NOMO-1 (cell line): ENCODE data around the gene MAD2L2.

Source experiments
- DNase-seq, 2 experiments: peaks; one replicate each; lab custom pipeline; 2025; ENCODE audit not compliant: unreplicated experiment in 2 of 2; lab: John Stamatoyannopoulos, UW

MAD2L2 gene

DNA sequence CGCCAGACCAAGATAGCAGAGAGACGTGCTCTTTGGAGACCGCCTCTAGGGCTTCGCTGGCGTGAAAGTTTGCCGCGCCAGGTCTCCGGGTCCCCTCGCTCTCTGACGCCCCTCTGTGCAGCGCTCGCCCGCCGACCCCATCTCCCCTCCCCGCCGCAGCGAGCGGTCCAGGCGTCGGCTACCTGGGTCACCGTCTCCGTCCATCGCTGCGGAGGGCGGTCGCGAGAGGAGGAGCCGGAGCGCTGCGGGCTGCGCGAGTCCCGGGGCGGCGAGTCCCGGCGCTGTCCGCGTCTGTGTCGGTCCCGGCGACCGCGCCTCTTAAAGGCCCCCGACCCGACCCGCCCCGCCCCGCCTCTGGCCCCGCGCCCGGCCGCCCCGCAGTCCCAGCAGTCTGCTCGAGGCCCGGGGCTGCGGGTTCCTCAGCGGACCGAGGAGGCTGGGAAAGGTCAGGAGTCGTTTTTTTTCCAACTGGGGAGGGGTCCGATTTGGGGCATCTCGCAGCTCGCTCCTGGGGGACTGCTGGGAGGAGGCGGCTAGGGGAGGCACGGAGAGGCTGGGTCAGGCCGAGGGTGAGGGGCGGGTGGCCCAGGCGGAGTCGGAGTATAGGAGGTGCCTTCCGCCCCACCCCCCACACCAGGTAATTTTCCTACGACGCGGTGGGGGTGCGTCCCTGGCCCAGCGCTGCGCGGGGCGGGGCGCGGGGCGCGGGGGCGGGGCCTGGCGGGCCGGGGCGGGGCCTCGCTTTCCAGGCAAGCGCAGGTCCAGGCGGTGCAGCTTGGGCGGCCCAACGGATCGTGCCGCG, 26.6 kb downstream of the MAD2L2 start, which contains the start of the genes FBXO2 and FBXO44:
FBXO2 (minus strand) TSS at position 293 of the 802 bp plus-strand sequence; CDS start at position 204, 89 bp downstream.
FBXO44 (plus strand) TSS at position 741 of the 802 bp plus-strand sequence. CDS start 959 bp downstream, outside the sequence.
- DNase-seq, result no peak

DNA sequence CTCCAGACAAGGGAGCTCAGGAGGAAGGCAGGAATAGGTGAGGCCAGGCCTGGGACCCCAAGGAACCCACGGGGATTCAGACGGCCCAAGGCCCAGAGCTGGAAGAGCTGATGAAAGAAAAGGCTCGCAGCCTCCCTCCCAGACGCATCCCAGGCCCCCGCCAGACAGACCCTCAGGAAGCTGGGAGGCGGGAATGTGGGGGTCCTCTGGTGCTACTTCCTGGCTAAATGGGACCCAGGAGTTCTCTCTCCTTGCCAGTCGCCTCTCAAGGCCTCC, 27.1 kb downstream of the MAD2L2 start:
- no peak for DNase-seq

DNA sequence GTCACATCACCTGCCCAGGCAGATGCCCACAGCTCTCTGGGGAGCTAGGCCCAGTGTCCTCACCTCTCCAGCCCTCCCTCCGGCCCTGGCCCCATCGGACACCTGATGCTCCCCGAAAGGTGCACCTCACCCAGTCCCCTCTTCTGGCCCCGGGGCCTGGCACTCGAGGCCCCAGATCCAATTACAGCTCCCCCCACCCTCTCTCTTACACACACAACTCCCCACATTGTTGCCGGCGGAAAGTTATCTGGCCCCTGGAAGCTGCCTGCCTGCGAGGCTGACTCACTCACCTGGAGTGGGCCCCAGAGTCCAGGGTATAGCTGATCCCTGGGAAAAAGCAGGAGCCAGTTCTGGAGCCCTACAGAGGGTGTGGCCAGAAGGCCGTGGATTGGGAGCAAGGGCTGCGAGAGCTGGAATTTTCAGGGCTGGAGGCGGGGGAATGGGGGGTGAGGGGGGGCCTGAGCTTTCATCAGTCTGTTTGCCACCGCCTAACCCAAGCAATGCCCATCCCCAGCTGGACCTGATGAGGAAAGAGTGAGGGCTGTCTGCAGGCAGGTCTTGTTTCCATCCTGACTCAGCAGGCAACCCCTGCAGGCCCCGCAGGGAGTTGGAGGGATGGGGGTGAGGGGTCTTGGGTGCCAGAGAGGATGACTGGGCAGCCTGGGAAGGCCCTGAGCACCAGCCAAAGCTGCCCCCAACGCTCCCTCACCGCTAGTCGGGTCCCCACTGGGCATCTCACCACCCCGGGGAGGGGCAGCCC, 27.7 kb downstream of the MAD2L2 start:
- DNase-seq, result no peak

DNA sequence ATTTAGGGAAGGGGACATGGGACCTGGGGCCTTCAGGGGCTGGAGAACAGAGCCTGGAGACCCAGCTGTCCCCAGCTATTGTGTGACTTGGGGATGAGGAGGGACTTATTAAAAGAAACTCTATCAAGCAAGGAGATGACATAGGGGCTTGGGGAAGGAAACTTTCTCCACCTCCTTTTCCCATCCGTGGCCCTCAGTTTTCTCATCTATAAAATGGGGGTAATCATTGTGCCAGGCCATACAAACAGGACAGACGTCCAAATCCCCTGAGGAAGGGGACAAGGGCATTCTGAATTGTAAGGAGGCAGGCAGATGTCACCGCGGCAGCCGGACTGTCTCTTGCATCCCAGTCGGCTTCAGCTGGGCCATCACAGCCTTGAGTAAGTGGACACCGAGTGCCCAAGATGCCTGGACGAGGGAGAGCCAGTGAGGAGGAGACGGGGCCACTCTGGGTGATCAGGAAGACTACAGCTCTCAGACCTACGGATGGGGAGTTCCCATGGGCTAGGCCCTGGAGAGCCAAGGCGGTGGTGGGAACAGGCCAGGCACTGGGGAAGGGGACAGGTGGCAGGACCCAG, 28.7 kb downstream of the MAD2L2 start:
- no peak for DNase-seq

DNA sequence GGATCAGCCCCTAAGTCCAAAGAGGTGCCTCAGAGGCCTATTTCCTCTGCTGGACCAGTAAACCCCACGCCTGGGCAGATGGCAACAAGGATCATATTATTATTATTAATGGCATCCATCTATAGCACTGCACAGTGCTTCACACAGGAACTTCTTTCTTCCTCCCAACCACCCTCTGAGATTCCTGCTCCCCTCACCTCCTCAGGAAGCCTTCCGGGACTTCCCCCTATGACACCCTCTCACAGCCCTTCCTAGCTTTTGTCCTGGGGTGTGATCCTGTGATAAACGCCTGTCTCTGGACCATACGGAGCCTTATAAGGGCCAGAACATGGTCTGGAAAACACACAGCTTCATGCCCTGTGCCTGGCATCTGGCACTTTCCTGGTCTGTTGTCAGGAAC, 29.9 kb downstream of the MAD2L2 start:
- DNase-seq, result no peak

DNA sequence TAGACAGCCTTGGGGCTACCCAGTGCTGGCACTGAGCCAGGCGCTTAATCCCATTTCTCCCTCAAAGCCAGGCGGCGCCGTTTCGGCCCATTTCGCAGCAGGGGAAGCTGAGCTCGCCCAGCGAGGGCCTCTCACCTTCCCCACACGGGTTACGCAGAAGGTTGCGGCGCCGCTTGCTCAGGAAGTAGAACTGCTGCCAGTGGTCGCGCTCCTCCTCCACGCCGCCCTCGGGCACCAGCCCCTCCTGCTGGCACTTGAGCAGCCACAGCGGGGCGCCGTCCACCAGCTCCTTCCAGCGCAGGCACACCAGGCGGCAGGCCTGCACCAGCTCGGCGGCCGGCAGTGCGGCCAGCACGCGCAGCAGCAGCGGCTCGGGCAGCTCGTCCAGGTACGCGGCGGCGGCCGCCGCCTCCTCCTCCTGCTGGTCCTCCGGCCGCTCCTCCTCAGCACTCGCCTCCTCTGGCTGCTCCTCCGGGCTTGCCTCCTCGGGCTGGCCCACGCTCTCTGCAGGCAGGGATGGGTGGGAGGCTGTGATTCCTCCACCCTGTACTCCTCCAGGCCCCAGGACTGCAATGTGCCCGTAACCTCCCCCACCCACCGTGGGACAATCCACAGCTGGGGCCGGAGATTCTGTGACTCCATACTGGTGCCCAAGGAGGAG, 30.5 kb downstream of the MAD2L2 start:
- DNase-seq, result peak; percentile 81 to 87

DNA sequence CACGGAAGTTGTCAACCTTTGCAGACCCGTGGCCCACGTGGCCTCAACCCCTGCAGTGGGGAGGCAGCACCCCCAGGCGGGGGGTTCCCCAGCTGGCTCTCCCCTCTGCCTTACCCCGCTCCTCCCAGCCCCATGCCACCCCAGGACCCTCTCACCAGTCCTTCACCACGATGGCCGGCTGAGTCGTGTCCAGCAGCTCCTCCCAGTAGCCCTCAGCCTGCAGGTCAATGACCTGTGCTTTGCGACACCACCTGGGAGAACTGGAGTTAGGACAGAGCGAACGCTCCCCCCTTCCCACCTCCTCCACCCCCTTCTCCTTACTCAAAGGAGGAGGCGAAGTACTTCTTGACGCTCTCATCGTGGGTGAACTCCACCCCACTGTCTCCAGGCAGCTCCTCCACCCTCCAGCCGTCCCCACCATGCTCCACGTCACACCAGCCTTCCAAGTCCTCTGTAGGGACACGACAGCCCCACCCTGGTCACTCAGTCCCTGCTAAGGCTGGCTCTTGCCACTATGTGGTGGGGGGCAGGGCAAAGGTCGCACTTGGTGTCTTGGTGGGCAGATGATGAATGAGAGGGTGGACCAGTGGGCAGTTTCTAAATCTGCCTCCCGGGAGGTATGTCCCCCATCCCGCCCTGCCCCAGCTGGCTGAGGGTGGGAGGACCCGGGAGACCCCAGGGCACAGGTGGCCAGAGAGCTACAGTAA, 31.2 kb downstream of the MAD2L2 start:
- DNase-seq, result no peak

DNA sequence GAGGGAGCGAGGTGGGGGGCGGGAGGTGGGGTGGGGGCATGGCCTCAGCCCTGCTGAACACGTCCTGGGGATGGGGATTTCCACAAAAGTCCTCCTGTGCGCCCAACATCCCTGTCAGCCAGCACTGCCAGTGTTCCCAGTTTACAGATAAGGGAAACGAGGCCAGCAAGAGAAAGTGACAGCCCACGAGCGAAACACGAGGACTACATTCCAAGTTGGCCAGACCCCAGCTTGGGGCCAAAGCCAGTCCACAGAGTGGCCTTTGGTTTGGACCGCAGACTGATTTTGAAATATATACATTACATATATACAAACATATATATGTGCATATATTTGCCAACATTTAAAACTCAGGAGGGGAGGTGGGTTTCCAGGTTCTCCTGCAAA, 31.7 kb downstream of the MAD2L2 start:
- DNase-seq, result no peak

DNA sequence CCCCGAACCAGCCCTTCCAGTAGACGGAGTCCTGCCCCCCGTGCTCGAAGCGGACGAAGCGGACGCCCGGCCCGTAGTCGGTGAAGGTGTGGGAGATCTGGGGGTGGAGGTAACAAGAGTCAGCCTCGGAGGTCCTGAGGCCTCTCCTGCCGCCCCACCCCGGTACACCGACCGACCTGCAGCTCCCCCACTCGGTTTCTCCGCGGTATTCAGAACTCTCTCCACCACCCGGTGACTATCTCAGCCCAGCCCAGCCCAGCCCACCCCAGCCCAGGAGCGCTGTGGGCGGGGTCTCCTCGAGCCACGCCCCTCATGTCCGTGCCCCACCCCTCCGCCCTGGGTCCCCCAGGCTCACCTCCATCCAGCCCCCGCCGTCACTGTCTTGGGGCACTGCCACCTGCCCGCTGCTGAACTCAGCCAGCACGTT, 32.2 kb downstream of the MAD2L2 start:
- no peak for DNase-seq

DNA sequence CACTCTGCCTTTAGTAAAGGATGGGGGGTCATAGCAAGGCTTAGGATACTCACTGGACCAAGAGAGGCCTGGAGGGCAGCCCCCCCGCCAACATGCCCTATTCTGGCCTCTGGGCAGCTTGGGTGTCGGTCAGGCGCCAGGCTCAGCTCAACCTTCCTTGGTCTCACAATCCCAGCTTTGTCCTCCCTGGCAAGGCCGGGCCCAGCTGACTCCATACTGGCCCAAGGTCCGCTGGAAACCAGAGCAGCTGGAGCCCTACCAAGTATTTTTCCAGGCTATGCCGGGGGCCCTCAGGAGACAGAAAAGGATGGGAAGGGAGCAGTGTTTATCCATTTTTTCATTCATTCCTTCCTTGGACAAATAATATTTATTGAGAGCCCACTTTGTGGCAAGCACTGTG, 32.9 kb downstream of the MAD2L2 start:
- DNase-seq, result no peak

DNA sequence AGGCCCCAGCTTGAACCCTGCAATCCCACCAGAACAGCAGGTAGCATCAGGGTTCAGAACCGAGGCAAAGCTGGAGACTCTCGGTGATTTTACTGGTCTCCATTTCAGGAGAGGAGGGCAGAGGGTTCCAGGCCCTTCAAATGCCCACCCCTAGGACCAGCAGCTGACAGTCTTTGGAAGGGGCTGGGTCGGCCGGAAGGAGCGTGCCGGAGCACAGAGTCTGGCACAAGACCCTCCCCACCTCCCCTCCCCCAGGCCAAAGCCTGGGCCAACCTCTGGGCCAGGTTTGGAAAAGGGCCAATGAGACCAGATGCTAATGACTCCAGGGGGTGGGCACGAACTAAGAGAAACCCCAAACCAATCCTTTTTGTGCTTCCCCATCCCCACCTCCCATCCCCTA, 33.6 kb downstream of the MAD2L2 start:
- no peak for DNase-seq

DNA sequence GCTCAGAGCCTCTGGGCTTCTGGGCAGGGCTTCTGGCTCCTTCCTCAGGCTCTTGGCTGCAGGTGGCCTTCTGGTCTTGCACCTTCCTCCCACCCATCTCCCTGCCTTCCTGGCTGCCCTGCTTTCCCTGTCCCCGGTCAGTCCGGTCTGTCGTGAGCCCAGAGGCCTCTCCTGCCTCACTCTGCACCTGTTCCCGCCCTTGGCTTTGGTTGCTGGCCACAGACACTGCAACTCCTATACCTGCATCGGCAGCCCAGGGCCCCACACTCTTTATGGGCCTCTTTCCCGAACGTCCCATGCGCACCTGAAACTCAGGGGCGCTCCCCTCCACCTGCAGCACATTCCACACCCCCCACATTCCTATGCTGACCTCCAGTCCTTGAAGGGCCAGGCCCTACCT, 34.6 kb downstream of the MAD2L2 start:
- no peak for DNase-seq

DNA sequence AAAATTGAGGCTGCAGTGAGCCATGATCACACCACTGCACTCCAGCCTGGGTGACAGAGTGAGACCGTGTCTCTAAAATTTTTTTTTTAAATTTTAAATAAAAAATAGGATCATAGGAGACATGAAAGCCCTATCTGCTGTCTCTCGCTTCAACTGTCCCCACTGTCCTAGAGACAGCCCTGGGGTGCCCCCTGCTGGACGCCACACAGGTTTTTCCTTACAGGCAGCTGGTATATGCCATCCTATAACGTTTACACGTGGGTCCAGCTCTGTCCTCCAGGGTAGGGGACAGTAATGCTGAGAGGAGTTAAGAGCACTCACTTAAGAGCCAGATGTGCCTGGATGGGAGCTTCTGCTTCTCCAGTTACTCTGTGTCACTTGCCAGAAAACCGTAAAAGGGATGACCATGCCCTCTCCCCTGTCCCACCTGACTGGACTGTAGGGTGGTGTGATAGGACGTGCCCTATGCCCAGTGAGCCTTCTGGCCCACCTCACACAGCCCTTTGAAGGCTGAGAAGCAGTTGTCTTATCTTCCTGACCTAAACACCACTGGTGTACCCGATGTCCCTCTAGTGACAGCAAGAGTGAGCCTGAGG, 35.2 kb downstream of the MAD2L2 start:
- peak; percentile 38 to 71 for DNase-seq

DNA sequence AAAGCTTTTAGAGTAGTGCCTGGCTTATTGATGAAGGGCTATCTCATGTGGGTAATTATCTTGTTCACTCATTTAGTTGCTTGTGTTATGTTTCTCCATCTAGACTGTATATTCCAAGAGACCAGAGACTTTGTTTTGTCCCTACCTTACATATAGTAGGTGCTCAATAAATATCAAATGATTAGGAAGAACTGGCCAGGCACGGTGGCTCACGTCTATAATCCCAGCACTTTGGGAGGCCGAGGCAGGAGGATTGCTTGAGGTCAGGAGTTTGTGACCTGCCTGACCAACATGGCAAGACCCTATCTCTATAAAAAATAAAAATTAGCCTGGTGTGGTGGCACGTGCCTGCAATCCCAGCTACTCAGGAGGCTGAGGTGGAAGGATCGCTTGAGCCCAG, 35.7 kb downstream of the MAD2L2 start:
- DNase-seq, result no peak

DNA sequence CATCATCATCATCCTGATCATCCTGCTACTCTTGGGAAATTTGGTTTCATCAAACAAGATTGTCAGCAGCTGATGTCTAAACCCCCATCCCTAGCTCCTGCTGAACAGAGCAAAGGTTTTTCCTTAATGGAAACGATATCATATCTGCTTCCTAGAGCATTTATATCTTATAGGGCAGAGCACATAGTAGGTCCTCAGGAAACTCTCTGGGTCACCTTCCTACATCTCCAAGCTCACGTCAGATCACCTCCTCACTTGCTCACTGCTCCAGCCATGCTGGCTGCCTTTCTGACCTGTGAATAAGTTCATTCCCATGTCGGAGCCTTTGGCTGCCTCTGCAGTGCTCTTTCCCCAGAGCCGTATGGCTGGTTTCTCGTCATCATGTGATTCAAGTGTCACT, 37.2 kb downstream of the MAD2L2 start:
- DNase-seq, result no peak

DNA sequence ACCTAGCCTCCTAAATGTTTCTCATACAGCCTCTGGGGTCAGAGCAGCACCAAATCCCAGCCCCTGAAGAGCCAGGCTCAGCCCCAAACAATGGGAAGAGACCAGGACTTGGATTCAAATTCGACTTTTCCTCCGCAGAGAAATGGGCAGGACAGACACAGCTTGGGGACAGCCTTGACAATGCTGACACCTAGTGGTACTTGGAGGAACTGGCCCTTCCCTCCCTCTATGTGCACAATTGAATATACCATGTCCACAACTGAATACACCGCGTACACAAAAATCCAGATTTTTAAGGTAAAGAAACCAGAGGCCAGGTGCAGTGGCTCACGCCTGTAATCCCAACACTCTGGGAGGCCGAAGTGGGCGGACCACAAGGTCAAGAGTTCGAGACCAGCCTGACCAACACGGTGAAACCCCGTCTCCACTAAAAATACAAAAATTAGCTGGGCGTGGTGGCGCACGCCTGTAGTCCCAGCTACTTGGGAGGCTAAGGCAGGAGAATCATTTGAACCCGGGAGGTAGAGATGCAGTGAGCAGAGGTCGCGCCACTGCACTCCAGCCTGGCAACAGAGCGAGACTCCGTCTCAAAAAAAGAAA, 38.4 kb downstream of the MAD2L2 start:
- DNase-seq, result peak; percentile 29 to 47

DNA sequence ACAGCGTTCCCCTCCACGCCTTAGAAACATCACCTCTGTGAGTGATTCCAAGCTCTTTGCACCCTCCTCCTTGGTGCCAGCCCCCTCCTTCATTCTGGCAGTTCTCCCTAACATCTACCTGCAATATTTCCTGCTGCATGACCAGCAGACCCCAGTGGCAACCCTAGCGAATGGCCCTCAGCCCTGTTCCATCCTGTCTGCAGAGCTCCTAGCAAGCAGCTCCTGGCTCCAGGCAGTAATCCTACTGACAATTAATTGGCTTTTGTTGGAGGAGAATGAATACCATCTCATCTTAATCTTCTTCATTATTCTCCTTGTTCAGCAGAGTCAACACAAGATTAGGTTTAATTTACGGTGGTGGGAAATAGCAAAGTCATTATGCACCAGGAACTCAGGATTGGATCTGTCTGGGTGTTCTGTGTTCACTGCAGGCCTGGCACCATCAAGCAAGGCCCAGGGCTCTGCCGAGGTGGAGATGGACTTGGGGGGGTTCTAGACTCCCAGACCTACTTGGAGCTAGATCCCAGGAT, 39.1 kb downstream of the MAD2L2 start:
- DNase-seq, result no peak

DNA sequence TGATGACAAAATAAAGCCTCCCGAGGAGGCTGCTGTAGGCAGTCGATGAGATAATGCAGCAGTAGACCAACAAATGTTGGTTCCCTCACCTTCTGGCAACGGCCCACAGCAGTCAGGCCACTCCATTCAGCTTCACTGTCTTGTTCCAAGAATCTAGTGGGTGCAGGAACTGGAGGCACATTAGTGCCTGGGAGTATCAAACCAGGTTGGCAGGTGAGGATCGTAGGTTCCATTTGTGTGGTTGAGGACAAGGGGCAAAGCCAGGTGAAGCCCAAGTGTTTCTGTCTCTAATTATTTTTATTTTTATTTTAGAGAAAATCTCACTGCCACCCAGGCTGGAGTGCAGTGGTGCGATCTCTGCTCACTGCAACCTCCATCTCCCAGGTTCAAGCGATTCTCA, 40.0 kb downstream of the MAD2L2 start:
- no peak for DNase-seq

DNA sequence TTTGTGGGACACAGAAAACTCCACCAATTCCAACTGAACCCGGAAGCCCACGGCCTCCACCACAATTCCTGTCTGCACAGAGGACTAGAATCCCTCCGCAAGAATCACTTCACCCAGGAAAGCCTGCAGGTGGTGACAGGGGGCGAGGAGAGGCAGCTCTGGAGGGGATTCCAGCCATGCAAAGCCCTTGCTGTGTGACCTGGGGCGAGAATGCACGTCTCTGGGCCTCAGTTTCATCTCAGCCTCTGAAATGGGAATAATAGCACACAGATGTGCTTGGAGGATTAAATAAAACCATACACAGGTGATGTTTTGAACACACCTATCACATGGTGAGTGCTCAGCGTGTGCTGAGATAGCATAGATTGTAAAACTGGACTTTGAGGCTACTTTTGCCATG, 40.8 kb downstream of the MAD2L2 start:
- DNase-seq, result no peak

DNA sequence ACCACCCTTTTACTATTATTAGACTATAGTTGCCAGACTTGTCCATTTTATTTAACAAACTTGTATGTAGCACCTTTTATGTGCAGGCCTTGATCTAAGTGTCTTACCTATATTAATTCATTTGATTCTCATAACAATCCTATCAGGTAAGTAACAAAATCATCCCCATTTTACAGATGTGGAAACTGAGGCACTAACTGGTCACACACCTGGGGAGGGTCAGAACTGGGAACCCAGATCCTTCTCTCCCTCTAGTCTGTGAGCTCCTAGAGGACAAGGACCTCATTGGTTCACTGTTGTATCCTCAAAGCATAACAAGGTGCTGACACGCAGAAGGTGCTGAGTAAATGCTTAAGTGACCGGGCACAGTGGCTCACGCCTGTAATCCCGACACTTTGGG, 41.6 kb downstream of the MAD2L2 start:
- DNase-seq, result no peak
